Endothelial cell of umbilical vein (primary cell): ENCODE data around the gene KCNS3.
A peak's percentile ranks its signal among the peaks of the same experiment; 100 is the strongest.

Experiments used
- CTCF ChIP-seq, 2 donors: IDR thresholded peaks; 1 replicate in 1 of 2; 2 replicates in 1 of 2; pipeline ENCODE4 v1.5.1; 2011; ENCODE audit warnings: low read length in 2 of 2, mild to moderate bottlenecking in 2 of 2, moderate library complexity in 2 of 2, control low read depth in 1 of 2, inconsistent platforms in 1 of 2, low read depth in 1 of 2; ENCODE audit not compliant: insufficient read depth in 1 of 2; ENCODE audit errors: extremely low read depth in 1 of 2
- EZH2 ChIP-seq: IDR thresholded peaks from 2 replicates; pipeline ENCODE4 v1.6.1; 2012; ENCODE audit warnings: borderline replicate concordance, low read depth, mild to moderate bottlenecking, moderate library complexity, low read length, inconsistent platforms; ENCODE audit not compliant: severe bottlenecking
- FOS ChIP-seq: IDR thresholded peaks from 2 replicates; pipeline ENCODE4 v1.6.1; 2011; ENCODE audit warnings: mild to moderate bottlenecking, low read length, moderate library complexity, borderline replicate concordance; ENCODE audit not compliant: insufficient read depth
- MAX ChIP-seq: IDR thresholded peaks from 2 replicates; pipeline ENCODE4 v1.6.1; 2011; ENCODE audit not compliant: insufficient read depth, insufficient read length
- POLR2A ChIP-seq: IDR thresholded peaks from 2 replicates; pipeline ENCODE4 v1.6.1; 2012; ENCODE audit warnings: low read depth, mild to moderate bottlenecking, control low read depth, low read length
- POLR2AphosphoS5 ChIP-seq: IDR thresholded peaks from 2 replicates; pipeline ENCODE4 v1.6.1; 2012; ENCODE audit warnings: low read depth, mild to moderate bottlenecking, control low read depth, low read length, moderate library complexity; ENCODE audit not compliant: insufficient read depth

- TF ChIP-seq POLR2A (no peak), EZH2 (no peak), CTCF (IDR thresholded peaks at IDR 0.05; ENCODE audit: extremely low read depth in 1 of 2, insufficient read depth in 1 of 2, low read depth in 1 of 2, low read length in 2 of 2) (peak; percentile 72 to 79), POLR2AphosphoS5 (no peak), FOS (no peak), MAX (no peak)
Measured at GRCh38 chr2:17851731-17852585, 26.5 kb upstream of the KCNS3 start.
